ENCODE data around the gene CEP41.
A peak's percentile ranks its signal among the peaks of the same experiment; 100 is the strongest.

Gene CEP41

GRCh38 chr7:130426564-130426963 lies 14.3 kb downstream of the CEP41 start:
- no peak overlapping the region for H3K9ac ChIP-seq (ENCODE audit: low read length)
- no peaks in the 10 kb centered on the region for H3K36me3 ChIP-seq (ENCODE audit: control insufficient read depth, insufficient read depth, low read length)
- peaks cover 11% of the 10 kb centered on the region for H3K4me1 ChIP-seq (ENCODE audit: control insufficient read depth, insufficient read depth, low read length)
- no peak overlapping the region for H3K4me3 ChIP-seq (ENCODE audit: low read length)
- no peaks in the 10 kb centered on the region for H3K27me3 ChIP-seq (ENCODE audit: control insufficient read depth, insufficient read depth, low read length)
- no peak overlapping the region for H3K27ac ChIP-seq (ENCODE audit: low read depth, low read length)

DNA sequence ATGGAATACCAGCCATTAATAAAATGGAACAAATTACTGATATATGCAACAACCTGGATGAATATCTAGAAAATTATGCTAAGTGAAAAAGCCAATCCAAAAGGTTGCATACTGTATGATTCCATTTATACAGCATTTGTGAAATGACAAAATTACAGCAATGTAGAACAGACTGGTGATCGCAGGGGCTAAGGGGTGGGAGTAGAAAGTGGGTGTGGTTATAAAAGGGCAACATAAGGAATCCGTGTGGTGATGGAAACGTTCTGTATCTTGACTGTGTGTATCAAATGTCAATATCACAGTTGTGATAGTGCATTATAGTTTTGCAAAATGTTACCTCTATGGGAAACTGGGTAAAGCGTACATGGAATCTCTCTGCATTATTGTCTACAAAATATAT lies 15.0 kb downstream of the CEP41 start:
- Histone ChIP-seq H3K36me3 (ENCODE audit: control insufficient read depth, insufficient read depth, low read length) (no peaks in the 10 kb centered on the region), H3K4me1 (ENCODE audit: control insufficient read depth, insufficient read depth, low read length) (peaks cover 9% of the 10 kb centered on the region), H3K27ac (ENCODE audit: low read depth, low read length) (no peak overlapping the region), H3K4me3 (ENCODE audit: low read length) (no peak overlapping the region), H3K9ac (ENCODE audit: low read length) (no peak overlapping the region), H3K27me3 (ENCODE audit: control insufficient read depth, insufficient read depth, low read length) (no peaks in the 10 kb centered on the region)

DNA sequence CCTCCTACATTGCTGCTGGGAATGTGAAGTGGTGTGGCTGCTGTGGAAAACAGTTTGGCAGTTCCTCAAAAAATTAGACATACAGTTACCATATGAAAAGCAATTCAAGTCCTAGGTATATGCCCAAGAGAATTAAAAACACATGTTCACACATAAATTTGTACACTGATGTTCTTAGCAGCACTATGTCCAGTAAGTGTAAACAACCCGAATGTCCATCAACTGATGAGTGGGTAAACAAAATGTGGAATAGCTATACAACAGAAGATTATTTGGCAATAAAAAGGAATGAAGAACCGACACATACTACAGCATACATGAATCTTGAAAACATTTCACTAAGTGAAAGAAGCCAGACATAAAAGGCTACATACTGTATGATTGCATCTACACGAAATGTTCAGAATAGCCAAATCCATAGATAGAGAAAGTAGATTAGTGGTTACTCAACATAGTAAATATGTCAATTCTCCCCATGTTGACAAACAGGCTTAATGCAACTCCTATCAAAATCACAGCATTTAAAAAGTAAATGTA lies 17.2 kb downstream of the CEP41 start:
- H3K4me1 ChIP-seq (ENCODE audit: control insufficient read depth, insufficient read depth, low read length), result peaks cover 6% of the 10 kb centered on the region
- no peaks in the 10 kb centered on the region for H3K36me3 ChIP-seq (ENCODE audit: control insufficient read depth, insufficient read depth, low read length)
- H3K27me3 ChIP-seq (ENCODE audit: control insufficient read depth, insufficient read depth, low read length), result no peaks in the 10 kb centered on the region
- H3K27ac ChIP-seq (ENCODE audit: low read depth, low read length), result no peak overlapping the region
- no peak overlapping the region for H3K9ac ChIP-seq (ENCODE audit: low read length)
- H3K4me3 ChIP-seq (ENCODE audit: low read length), result no peak overlapping the region

DNA sequence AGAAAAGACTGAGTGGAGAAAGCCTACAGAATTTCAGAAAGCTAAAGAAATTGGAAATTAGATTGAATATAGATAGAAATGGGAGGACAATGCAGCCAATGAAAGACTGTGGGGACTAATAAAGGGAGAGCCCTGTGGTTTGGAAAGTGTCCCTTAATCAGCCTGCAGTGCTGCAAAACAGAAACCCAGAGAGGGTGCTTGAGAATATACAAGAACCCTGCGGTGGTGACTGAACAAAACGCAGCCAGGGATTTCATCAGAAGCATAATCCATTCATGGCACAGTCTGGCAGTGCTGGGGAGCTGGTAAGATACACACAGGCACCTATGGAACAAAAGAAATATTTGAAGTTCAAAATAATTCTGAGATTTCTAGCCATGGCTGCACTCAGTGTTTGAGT lies 19.1 kb downstream of the CEP41 start:
- Histone ChIP-seq H3K4me3 (ENCODE audit: low read length) (no peak overlapping the region), H3K27ac (ENCODE audit: low read depth, low read length) (peak overlapping the region; percentile 48), H3K27me3 (ENCODE audit: control insufficient read depth, insufficient read depth, low read length) (no peaks in the 10 kb centered on the region), H3K36me3 (ENCODE audit: control insufficient read depth, insufficient read depth, low read length) (no peaks in the 10 kb centered on the region), H3K9ac (ENCODE audit: low read length) (no peak overlapping the region), H3K4me1 (ENCODE audit: control insufficient read depth, insufficient read depth, low read length) (peaks cover 14% of the 10 kb centered on the region)

DNA sequence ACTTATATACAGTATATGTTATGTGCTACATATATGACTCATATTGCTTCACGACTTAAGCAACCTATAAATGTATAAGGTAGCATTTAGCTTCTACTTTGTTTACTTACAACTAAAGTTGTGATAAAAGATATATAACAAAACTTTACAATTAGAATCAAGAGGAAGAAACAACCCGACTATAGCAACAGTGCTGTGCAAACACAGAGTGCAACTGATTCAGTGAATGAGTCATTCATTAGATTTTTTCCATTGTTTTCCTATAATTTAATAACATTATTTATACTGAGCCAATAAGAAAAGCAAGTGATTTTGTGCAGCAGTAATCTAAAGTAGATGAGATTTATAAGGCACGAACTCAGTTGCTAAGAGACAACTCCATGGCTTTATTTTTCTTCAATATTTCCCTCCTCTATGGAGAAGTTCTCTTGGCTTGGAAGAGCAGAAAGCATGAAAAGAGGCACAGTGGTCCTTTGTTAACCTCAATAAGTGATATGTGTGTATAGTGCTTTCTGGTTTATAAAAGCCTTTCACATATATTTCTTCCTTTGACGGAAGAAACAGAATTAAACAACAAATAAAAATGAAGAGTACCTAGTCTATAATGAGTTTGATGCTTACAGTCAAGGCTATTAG lies 19.8 kb downstream of the CEP41 start:
- Histone ChIP-seq H3K4me3 (ENCODE audit: low read length) (no peak overlapping the region), H3K4me1 (ENCODE audit: control insufficient read depth, insufficient read depth, low read length) (peaks cover 14% of the 10 kb centered on the region), H3K27ac (ENCODE audit: low read depth, low read length) (peak overlapping the region; percentile 48), H3K9ac (ENCODE audit: low read length) (no peak overlapping the region), H3K27me3 (ENCODE audit: control insufficient read depth, insufficient read depth, low read length) (no peaks in the 10 kb centered on the region), H3K36me3 (ENCODE audit: control insufficient read depth, insufficient read depth, low read length) (no peaks in the 10 kb centered on the region)

- no peak overlapping the region for H3K9ac ChIP-seq (ENCODE audit: low read length)
- peaks cover 14% of the 10 kb centered on the region for H3K4me1 ChIP-seq (ENCODE audit: control insufficient read depth, insufficient read depth, low read length)
- H3K36me3 ChIP-seq (ENCODE audit: control insufficient read depth, insufficient read depth, low read length), result no peaks in the 10 kb centered on the region
- no peaks in the 10 kb centered on the region for H3K27me3 ChIP-seq (ENCODE audit: control insufficient read depth, insufficient read depth, low read length)
- no peak overlapping the region for H3K4me3 ChIP-seq (ENCODE audit: low read length)
- no peak overlapping the region for H3K27ac ChIP-seq (ENCODE audit: low read depth, low read length)
These were observed 21.2 kb downstream of the CEP41 start for GRCh38 chr7:130419658-130420057.

DNA sequence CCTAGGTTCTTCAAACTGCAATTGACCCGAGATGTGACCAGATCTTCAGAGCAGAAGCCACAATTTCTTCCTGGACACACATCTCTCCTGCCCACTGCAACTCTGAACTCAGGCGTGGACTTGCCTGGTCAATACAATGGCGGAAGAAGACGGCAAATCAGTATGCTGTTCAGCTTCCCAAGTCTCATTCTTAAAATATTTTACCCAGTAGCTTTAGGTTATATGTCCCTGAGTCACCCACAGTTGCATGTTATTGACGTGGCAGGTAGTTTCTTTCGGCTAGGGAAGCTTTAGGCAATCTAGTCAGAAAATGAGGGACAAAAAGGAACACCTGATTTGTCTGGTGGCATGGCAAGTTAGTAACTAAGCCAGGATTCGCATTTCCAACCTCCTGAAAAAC lies 22.5 kb downstream of the CEP41 start:
- no peak overlapping the region for H3K9ac ChIP-seq (ENCODE audit: low read length)
- no peak overlapping the region for H3K27ac ChIP-seq (ENCODE audit: low read depth, low read length)
- H3K4me3 ChIP-seq (ENCODE audit: low read length), result no peak overlapping the region
- H3K4me1 ChIP-seq (ENCODE audit: control insufficient read depth, insufficient read depth, low read length), result peaks cover 14% of the 10 kb centered on the region
- H3K27me3 ChIP-seq (ENCODE audit: control insufficient read depth, insufficient read depth, low read length), result no peaks in the 10 kb centered on the region
- H3K36me3 ChIP-seq (ENCODE audit: control insufficient read depth, insufficient read depth, low read length), result no peaks in the 10 kb centered on the region

- Histone ChIP-seq H3K4me1 (ENCODE audit: control insufficient read depth, insufficient read depth, low read length) (peaks cover 14% of the 10 kb centered on the region), H3K9ac (ENCODE audit: low read length) (no peak overlapping the region), H3K4me3 (ENCODE audit: low read length) (no peak overlapping the region), H3K36me3 (ENCODE audit: control insufficient read depth, insufficient read depth, low read length) (no peaks in the 10 kb centered on the region), H3K27me3 (ENCODE audit: control insufficient read depth, insufficient read depth, low read length) (no peaks in the 10 kb centered on the region), H3K27ac (ENCODE audit: low read depth, low read length) (peak overlapping the region; percentile 49)
These were observed 23.6 kb downstream of the CEP41 start for GRCh38 chr7:130417213-130417612.

GRCh38 chr7:130415006-130415405 lies 25.8 kb downstream of the CEP41 start:
- H3K27me3 ChIP-seq (ENCODE audit: control insufficient read depth, insufficient read depth, low read length), result no peaks in the 10 kb centered on the region
- no peaks in the 10 kb centered on the region for H3K36me3 ChIP-seq (ENCODE audit: control insufficient read depth, insufficient read depth, low read length)
- peaks cover 11% of the 10 kb centered on the region for H3K4me1 ChIP-seq (ENCODE audit: control insufficient read depth, insufficient read depth, low read length)

DNA sequence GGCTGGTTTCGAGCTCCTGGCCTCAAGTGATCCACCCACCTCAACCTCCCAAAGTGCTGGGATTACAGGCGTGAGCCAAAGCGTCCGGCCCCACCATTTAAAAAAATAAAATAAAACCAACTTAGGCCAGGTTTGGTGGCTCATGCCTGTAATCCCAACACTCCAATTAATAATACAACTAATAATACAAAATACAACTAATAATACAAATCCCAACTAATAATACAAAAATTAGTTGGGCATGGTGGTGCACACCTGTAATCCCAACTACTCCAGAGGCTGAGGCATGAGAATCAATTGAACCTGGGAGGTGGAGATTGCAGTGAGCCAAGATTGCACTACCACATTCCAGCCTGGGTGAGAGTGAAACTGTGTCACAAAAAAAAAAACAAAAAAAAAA lies 27.6 kb downstream of the CEP41 start:
- H3K36me3 ChIP-seq (ENCODE audit: control insufficient read depth, insufficient read depth, low read length), result no peaks in the 10 kb centered on the region
- H3K27me3 ChIP-seq (ENCODE audit: control insufficient read depth, insufficient read depth, low read length), result no peaks in the 10 kb centered on the region
- H3K4me1 ChIP-seq (ENCODE audit: control insufficient read depth, insufficient read depth, low read length), result peaks cover 11% of the 10 kb centered on the region

More at GRCh38 chr7:130415006-130415405, 25.8 kb downstream of the CEP41 start:
- Histone ChIP-seq H3K9ac (ENCODE audit: low read length) (no peak overlapping the region), H3K4me3 (ENCODE audit: low read length) (no peak overlapping the region), H3K27ac (ENCODE audit: low read depth, low read length) (no peak overlapping the region)

GRCh38 chr7:130410868-130411541 lies 29.8 kb downstream of the CEP41 start:
- Histone ChIP-seq H3K9ac (ENCODE audit: low read length) (no peak overlapping the region), H3K27me3 (ENCODE audit: control insufficient read depth, insufficient read depth, low read length) (no peaks in the 10 kb centered on the region), H3K27ac (ENCODE audit: low read depth, low read length) (no peak overlapping the region), H3K4me3 (ENCODE audit: low read length) (no peak overlapping the region), H3K4me1 (ENCODE audit: control insufficient read depth, insufficient read depth, low read length) (peaks cover 3% of the 10 kb centered on the region), H3K36me3 (ENCODE audit: control insufficient read depth, insufficient read depth, low read length) (no peaks in the 10 kb centered on the region)

More for the DNA sequence above, 27.6 kb downstream of the CEP41 start:
- Histone ChIP-seq H3K9ac (ENCODE audit: low read length) (no peak overlapping the region), H3K4me3 (ENCODE audit: low read length) (no peak overlapping the region), H3K27ac (ENCODE audit: low read depth, low read length) (no peak overlapping the region)

DNA sequence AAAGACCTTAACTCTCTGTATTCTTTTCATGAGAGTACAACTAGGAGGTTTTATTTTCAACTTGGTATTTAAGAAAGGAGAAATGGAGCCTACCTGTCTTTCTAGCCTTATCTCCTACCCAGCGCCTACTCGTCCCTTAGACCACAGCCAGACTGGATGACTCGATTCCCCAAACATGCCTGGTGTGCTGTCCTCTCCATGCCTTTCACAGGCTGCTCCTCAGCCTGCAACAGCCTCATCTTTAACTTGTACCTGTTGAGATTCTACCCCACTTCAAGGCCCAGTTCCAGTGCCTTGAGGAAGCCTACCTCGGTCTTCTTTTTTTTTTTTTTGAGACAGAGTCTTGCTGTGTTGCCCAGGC lies 31.1 kb downstream of the CEP41 start:
- no peaks in the 10 kb centered on the region for H3K27me3 ChIP-seq (ENCODE audit: control insufficient read depth, insufficient read depth, low read length)

More for the DNA sequence above, 31.1 kb downstream of the CEP41 start:
- Histone ChIP-seq H3K9ac (ENCODE audit: low read length) (no peak overlapping the region), H3K27ac (ENCODE audit: low read depth, low read length) (no peak overlapping the region), H3K4me1 (ENCODE audit: control insufficient read depth, insufficient read depth, low read length) (peaks cover 3% of the 10 kb centered on the region), H3K36me3 (ENCODE audit: control insufficient read depth, insufficient read depth, low read length) (no peaks in the 10 kb centered on the region), H3K4me3 (ENCODE audit: low read length) (no peak overlapping the region)
